PFSK-1 (cell line): ENCODE data around the gene CAMKK2.

ENCODE experiments used
- FOXP2 ChIP-seq: optimal IDR thresholded peaks from 2 replicates; pipeline ENCODE3; 2011; ENCODE audit warnings: borderline replicate concordance, control low read depth, inconsistent platforms; ENCODE audit not compliant: insufficient read depth; ENCODE audit errors: extremely low read length, extremely low read depth
- POLR2AphosphoS5 ChIP-seq: IDR thresholded peaks from 2 replicates; pipeline ENCODE4 v1.6.1; 2012; ENCODE audit warnings: low read depth, mild to moderate bottlenecking, control low read depth, low read length, moderate library complexity
- REST ChIP-seq, 2 experiments: IDR thresholded peaks; 2 replicates each; pipeline versions ENCODE4 v1.6.1 to v1.8.0; 2011 to 2012; ENCODE audit warnings: low read depth in 2 of 2, low read length in 2 of 2, control low read depth in 1 of 2, inconsistent platforms in 1 of 2, mild to moderate bottlenecking in 1 of 2, moderate library complexity in 1 of 2; ENCODE audit not compliant: insufficient read depth in 1 of 2
- SIN3A ChIP-seq: IDR thresholded peaks from 2 replicates; pipeline ENCODE4 v1.6.1; 2012; ENCODE audit warnings: mild to moderate bottlenecking, low read length, moderate library complexity, borderline replicate concordance; ENCODE audit not compliant: insufficient read depth
- TAF1 ChIP-seq: IDR thresholded peaks from 2 replicates; pipeline ENCODE4 v1.6.1; 2012; ENCODE audit warnings: low read length, control low read depth, borderline replicate concordance; ENCODE audit not compliant: insufficient read depth

CAMKK2 gene

GRCh38 chr12:121246893-121247557 is 49.5 kb downstream of the CAMKK2 start:
- no peak for TF ChIP-seq TAF1
- TF ChIP-seq POLR2AphosphoS5 = no peak
- TF ChIP-seq FOXP2 = no peak
- TF ChIP-seq SIN3A = no peak
- no peak for TF ChIP-seq REST (IDR thresholded peaks at IDR 0.05; ENCODE audit: insufficient read depth in 1 of 2, low read depth in 2 of 2, low read length in 2 of 2)

- no peak for TF ChIP-seq FOXP2
- no peak for TF ChIP-seq SIN3A
- TF ChIP-seq POLR2AphosphoS5 = no peak
- no peak for TF ChIP-seq TAF1
- TF ChIP-seq REST (IDR thresholded peaks at IDR 0.05; ENCODE audit: insufficient read depth in 1 of 2, low read depth in 2 of 2, low read length in 2 of 2) = no peak
Observed at GRCh38 chr12:121245951-121246350, 50.6 kb downstream of the CAMKK2 start.

- TF ChIP-seq TAF1 (no peak), REST (IDR thresholded peaks at IDR 0.05; ENCODE audit: insufficient read depth in 1 of 2, low read depth in 2 of 2, low read length in 2 of 2) (no peak), FOXP2 (no peak), POLR2AphosphoS5 (no peak), SIN3A (no peak)
Observed at GRCh38 chr12:121245031-121245430, 51.5 kb downstream of the CAMKK2 start.

GRCh38 chr12:121241156-121241970 is 55.1 kb downstream of the CAMKK2 start:
- TF ChIP-seq SIN3A (no peak), POLR2AphosphoS5 (no peak), FOXP2 (no peak), TAF1 (no peak), REST (IDR thresholded peaks at IDR 0.05; ENCODE audit: insufficient read depth in 1 of 2, low read depth in 2 of 2, low read length in 2 of 2) (no peak)
